K562 (cell line): ENCODE measurements around the gene SLC24A3. TPM values are rescaled to one million over a fixed set of nuclear protein-coding genes. Genes with fewer than 3 reads are reported as not detected.

Experiments used
- ATAC-seq: fragments of 200-7000 bp; cut with Tn5 transposase; 3 replicates; pipeline ENCODE4 v1.9.1; 2020; ENCODE audit warnings: moderate library complexity
- BruUV-seq: library from RNA; stranded (reverse); fragments of 400-500 nt; replicated peaks from 2 replicates; lab custom pipeline; 2021; lab: Mats Ljungman, UMichigan
- CTCF ChIA-PET: fragments of 300-600 bp; formaldehyde crosslinking; extraction: SDS; loops from one replicate; lab custom pipeline; 2021; ENCODE audit warnings: low intra/inter-chr PET ratio; lab: Yijun Ruan, JAX
- POLR2A ChIA-PET: fragments of 300-600, 350-650 bp; sonication (Branson Sonifier 250); formaldehyde crosslinking; extraction: SDS; loops from one replicate; lab custom pipeline; 2021; ENCODE audit warnings: antibody characterized with exemption, inconsistent platforms; lab: Yijun Ruan, JAX
- DNase-seq, 4 experiments: peaks; one replicate each; pipeline versions ENCODE4 v3.0.0 to v3.0.0-alpha.2; 2011 to 2018; ENCODE audit warnings: low spot score in 3 of 4, mixed read lengths in 3 of 4; ENCODE audit errors: extremely low read depth in 1 of 4
- FAIRE-seq: peaks from 2 replicates; lab custom pipeline; 2011; peaks lifted over from hg19 to GRCh38; lab: Jason Lieb, UNC
- H2AFZ ChIP-seq: 2 replicates; pipeline ENCODE4 v1.6.0; 2011; ENCODE audit warnings: low read depth, low read length, control low read depth, inconsistent platforms
- H3K27ac ChIP-seq: fragments of 200-600 bp; 3 replicates; pipeline ENCODE4 v1.8.0; 2011; ENCODE audit warnings: low read depth, mild to moderate bottlenecking, control low read depth, inconsistent platforms, low read length, moderate library complexity, mixed read lengths; ENCODE audit errors: extremely low read depth
- H3K27me3 ChIP-seq, 2 experiments: fragments of 300-600 bp in 1 of 2; 2 replicates in 1 of 2; 3 replicates in 1 of 2; pipeline versions ENCODE4 v1.6.0 to v1.8.0; 2011; ENCODE audit warnings: inconsistent platforms in 2 of 2, low read length in 2 of 2, mild to moderate bottlenecking in 1 of 2, mixed read lengths in 1 of 2, moderate library complexity in 1 of 2; ENCODE audit not compliant: control insufficient read depth in 2 of 2, insufficient read depth in 2 of 2
- H3K36me3 ChIP-seq: fragments of 300-600 bp; 3 replicates; pipeline ENCODE4 v1.8.0; 2011; ENCODE audit warnings: mild to moderate bottlenecking, low read length, inconsistent platforms; ENCODE audit not compliant: control insufficient read depth, insufficient read depth
- H3K4me1 ChIP-seq, 2 experiments: fragments of 200-600 bp in 1 of 2; replicated peaks in 1 of 2; 2 replicates in 1 of 2; 3 replicates in 1 of 2; pipeline versions ENCODE4 v1.5.1 to v1.8.0; 2011; ENCODE audit warnings: inconsistent platforms in 2 of 2, low read length in 2 of 2, mild to moderate bottlenecking in 1 of 2, mixed read lengths in 1 of 2, moderate library complexity in 1 of 2; ENCODE audit not compliant: control insufficient read depth in 2 of 2, insufficient read depth in 2 of 2
- H3K4me2 ChIP-seq: 2 replicates; pipeline ENCODE4 v1.6.1; 2011; ENCODE audit warnings: low read length, control low read depth, inconsistent platforms, mixed read lengths; ENCODE audit not compliant: insufficient read depth
- H3K4me3 ChIP-seq: fragments of 200-600 bp; sonication (generic), shearing (Covaris generic); 2 replicates; pipeline ENCODE4 v1.5.1; 2016; ENCODE audit warnings: control low read depth, inconsistent platforms
- H3K79me2 ChIP-seq: fragments of 200-600 bp; 3 replicates; pipeline ENCODE4 v1.8.0; 2011; ENCODE audit warnings: low read length, inconsistent platforms; ENCODE audit not compliant: control insufficient read depth, insufficient read depth
- H3K9ac ChIP-seq, 2 experiments: 2 replicates each; pipeline versions ENCODE4 v1.6.0 to v1.6.1; 2011; ENCODE audit warnings: low read depth in 2 of 2, low read length in 2 of 2, control low read depth in 1 of 2, inconsistent platforms in 1 of 2, mild to moderate bottlenecking in 1 of 2, mixed read lengths in 1 of 2; ENCODE audit not compliant: insufficient read depth in 1 of 2
- H3K9me1 ChIP-seq: one replicate; pipeline ENCODE4 v1.6.0; 2011; ENCODE audit warnings: inconsistent platforms, mild to moderate bottlenecking, low read length, moderate library complexity; ENCODE audit not compliant: control insufficient read depth, insufficient read depth
- H3K9me3 ChIP-seq: replicated peaks from 2 replicates; pipeline ENCODE4 v1.5.1; 2011; ENCODE audit warnings: low read depth, low read length, inconsistent platforms; ENCODE audit not compliant: control insufficient read depth, insufficient read depth
- H4K20me1 ChIP-seq: replicated peaks from 2 replicates; pipeline ENCODE4 v1.6.1; 2011; ENCODE audit warnings: low read length, inconsistent platforms, mixed read lengths; ENCODE audit not compliant: control insufficient read depth, insufficient read depth
- CHD1 ChIP-seq: fragments of 200-600 bp; sonication (generic); IDR thresholded peaks from one replicate; pipeline ENCODE4 v1.6.1; 2012; ENCODE audit warnings: mild to moderate bottlenecking, moderate library complexity, low read length, inconsistent platforms
- DNMT1 ChIP-seq: fragments of 450-650 bp; IDR thresholded peaks from 2 replicates; pipeline ENCODE4 v1.6.1; 2016; ENCODE audit warnings: antibody characterized with exemption, mild to moderate bottlenecking
- GTF2F1 ChIP-seq: IDR thresholded peaks from 2 replicates; pipeline ENCODE4 v1.6.1; 2011; ENCODE audit warnings: low read depth, low read length, improper control_type of control experiment
- LARP7 ChIP-seq: fragments of 450-650 bp; IDR thresholded peaks from 2 replicates; pipeline ENCODE4 v1.6.1; 2016
- MBD1 ChIP-seq: fragments of 250-450 bp; sonication (Bioruptor Pico); IDR thresholded peaks from 2 replicates; pipeline ENCODE4 v1.8.0; 2022; ENCODE audit warnings: inconsistent platforms
- NR1H2 ChIP-seq: sonication (generic); formaldehyde crosslinking; IDR thresholded peaks from 2 replicates; pipeline ENCODE4 v1.4.0; 2020; ENCODE audit warnings: mild to moderate bottlenecking, missing genetic modification reagents
- ZNF398 ChIP-seq: fragments of 250-450 bp; sonication (Bioruptor Pico); IDR thresholded peaks from 2 replicates; pipeline ENCODE4 v1.8.0; 2021; ENCODE audit warnings: moderate library complexity, mild to moderate bottlenecking, inconsistent platforms
- ZNF76 ChIP-seq: fragments of 250-450 bp; sonication (Bioruptor Pico); IDR thresholded peaks from 2 replicates; pipeline ENCODE4 v1.4.0; 2020; ENCODE audit warnings: mild to moderate bottlenecking, moderate library complexity, borderline replicate concordance
- WGBS: fragments of 100-300 bp; shearing (Covaris generic); methylation state at CpG from one replicate; pipeline ENCODE4 v1.1.6; 2016; ENCODE audit warnings: low coverage, mixed read lengths; ENCODE audit not compliant: insufficient coverage; ENCODE audit errors: missing lambda C conversion rate; 5-methylcytosine and 5-hydroxymethylcytosine counted together
- in situ Hi-C: fragments of 300-500 bp; cut with MboI; formaldehyde crosslinking; loops from 4 replicates; pipeline ENCODE4 v1.15.0; 2018; ENCODE audit warnings: inconsistent platforms, mixed read lengths
- intact Hi-C: fragments of 100-400 bp; cut with micrococcal nuclease; formaldehyde crosslinking; loops from 2 replicates; pipeline ENCODE4 v1.14.2; 2022
- polyA plus RNA-seq, 8 experiments: library from polyadenylated mRNA; depleted of rRNA in 4 of 8; stranded (reverse) in 5 of 8; unstranded in 3 of 8; fragments of >200 nt; fragmentation: Nextera tagmentation in 2 of 8; fragmentation: Illumina TruSeq in 1 of 8; extraction: Ambion mirVana in 2 of 8; extraction: Trizol in 1 of 8; gene quantifications; 2 replicates each; pipeline versions ENCODE4 v1.2.1 to v1.2.3, GENCODE V29; 2011 to 2014; ENCODE audit warnings: inconsistent platforms in 1 of 8, missing spikeins in 1 of 8
- total RNA-seq, 7 experiments: library from RNA; depleted of rRNA in 6 of 7; stranded (reverse); fragments of >200 nt in 6 of 7; fragmentation: Illumina TruSeq in 2 of 7; extraction: Trizol in 2 of 7; gene quantifications; 2 replicates each; pipeline versions ENCODE4 v1.2.1 to v1.2.3, GENCODE V29; 2011 to 2021; ENCODE audit warnings: low replicate concordance in 1 of 7
- TF ChIP-seq, protein P1 (sequence below): fragments of 450-650 bp; IDR thresholded peaks from 2 replicates; pipeline ENCODE4 v1.6.1; 2017; ENCODE audit warnings: antibody characterized with exemption

The SLC24A3 gene
- total and polyA plus RNA-seq, 9 of the 15 experiments (the other 6 are each of a cell fraction or from before 2014, with no cell fraction given): not detected

DNA sequence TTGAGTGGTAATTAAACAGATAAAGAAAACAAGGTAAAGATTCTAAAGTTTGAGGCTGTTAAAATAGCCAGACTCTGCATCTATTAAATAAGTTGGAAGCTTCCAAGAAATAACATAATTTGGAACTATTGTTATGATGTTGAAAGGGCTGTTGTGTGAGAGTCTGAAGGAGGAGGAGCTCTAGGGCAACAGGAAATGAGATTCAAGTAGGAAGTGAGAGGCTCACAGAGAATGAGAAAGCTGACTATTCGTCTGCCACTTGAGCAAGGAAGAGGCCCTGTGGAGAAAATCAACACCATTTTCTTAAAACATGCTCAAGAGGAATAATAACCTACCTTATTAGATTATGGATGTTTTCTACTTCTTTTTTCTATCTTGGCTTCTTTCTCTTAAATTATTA, 185.2 kb downstream of the SLC24A3 start:
- FAIRE-seq (no peak), ATAC-seq (no peak), DNase-seq (no peak)
- ChIA-PET CTCF (no interaction called here), POLR2A (no interaction called here)
- Histone ChIP-seq H3K9me1 (no peaks in the 10 kb centered on the region), H2AFZ (no peak overlapping the region), H3K27ac (no peak overlapping the region), H3K9ac (no peak overlapping the region), H3K9me3 (no peaks in the 10 kb centered on the region), H3K4me2 (no peak overlapping the region), H3K27me3 (no peaks in the 10 kb centered on the region), H4K20me1 (no peaks in the 10 kb centered on the region), H3K79me2 (no peaks in the 10 kb centered on the region), H3K4me1 (no peaks in the 10 kb centered on the region), H3K36me3 (no peaks in the 10 kb centered on the region), H3K4me3 (no peak overlapping the region)
- intact Hi-C loops: no loop called here
- in situ Hi-C loops: no loop called here
- WGBS: 0% methylated on average over 1 of the region's 1 CpG
- no TSS peak for BruUV-seq
- TF ChIP-seq NR1H2 (no peak), MBD1 (no peak), GTF2F1 (no peak), DNMT1 (no peak), LARP7 (no peak), CHD1 (no peak), ZNF398 (no peak), ZNF76 (no peak)
- TF ChIP-seq, protein P1, sequence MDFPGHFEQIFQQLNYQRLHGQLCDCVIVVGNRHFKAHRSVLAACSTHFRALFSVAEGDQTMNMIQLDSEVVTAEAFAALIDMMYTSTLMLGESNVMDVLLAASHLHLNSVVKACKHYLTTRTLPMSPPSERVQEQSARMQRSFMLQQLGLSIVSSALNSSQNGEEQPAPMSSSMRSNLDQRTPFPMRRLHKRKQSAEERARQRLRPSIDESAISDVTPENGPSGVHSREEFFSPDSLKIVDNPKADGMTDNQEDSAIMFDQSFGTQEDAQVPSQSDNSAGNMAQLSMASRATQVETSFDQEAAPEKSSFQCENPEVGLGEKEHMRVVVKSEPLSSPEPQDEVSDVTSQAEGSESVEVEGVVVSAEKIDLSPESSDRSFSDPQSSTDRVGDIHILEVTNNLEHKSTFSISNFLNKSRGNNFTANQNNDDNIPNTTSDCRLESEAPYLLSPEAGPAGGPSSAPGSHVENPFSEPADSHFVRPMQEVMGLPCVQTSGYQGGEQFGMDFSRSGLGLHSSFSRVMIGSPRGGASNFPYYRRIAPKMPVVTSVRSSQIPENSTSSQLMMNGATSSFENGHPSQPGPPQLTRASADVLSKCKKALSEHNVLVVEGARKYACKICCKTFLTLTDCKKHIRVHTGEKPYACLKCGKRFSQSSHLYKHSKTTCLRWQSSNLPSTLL: no peak
